HepG2 (cell line): Measurements from ENCODE around the gene PFAS. TPM values are rescaled to one million over a fixed set of nuclear protein-coding genes. Genes with fewer than 3 reads are reported as not detected.

Experiments
- ATAC-seq: fragments of 200-7000 bp; cut with Tn5 transposase; 3 replicates; pipeline ENCODE4 v1.9.1; 2020; ENCODE audit warnings: mild to moderate bottlenecking, moderate library complexity
- BruUV-seq: library from RNA; stranded (reverse); fragments of 400-500 nt; replicated peaks from 2 replicates; lab custom pipeline; 2021; lab: Mats Ljungman, UMichigan
- CTCF ChIA-PET: fragments of 300-600 bp; formaldehyde crosslinking; extraction: SDS; loops from one replicate; lab custom pipeline; 2021; ENCODE audit warnings: low total read pairs, inconsistent platforms, low intra/inter-chr PET ratio; lab: Yijun Ruan, JAX
- POLR2A ChIA-PET: fragments of 350-600 bp; sonication (Branson Sonifier 250); formaldehyde crosslinking; loops from one replicate; lab custom pipeline; 2020; ENCODE audit warnings: antibody characterized with exemption, inconsistent platforms; lab: Yijun Ruan, JAX
- DNase-seq: peaks from one replicate; pipeline ENCODE4 v3.0.0-alpha.2; 2015; ENCODE audit warnings: low spot score
- FAIRE-seq: peaks from 3 replicates; lab custom pipeline; 2011; peaks lifted over from hg19 to GRCh38; lab: Jason Lieb, UNC
- H2AFZ ChIP-seq: one replicate; pipeline ENCODE4 v1.6.1; 2011; ENCODE audit warnings: low read length, inconsistent platforms
- H3K27ac ChIP-seq: fragments of 300-600 bp; 3 replicates; pipeline ENCODE4 v1.8.0; 2011; ENCODE audit warnings: mixed run types, mild to moderate bottlenecking, mixed read lengths, low read length, inconsistent platforms; ENCODE audit not compliant: insufficient read depth; ENCODE audit errors: extremely low read length
- H3K27me3 ChIP-seq, 2 experiments: fragments of 200-600 bp in 1 of 2; 2 replicates in 1 of 2; 3 replicates in 1 of 2; pipeline versions ENCODE4 v1.6.0 to v1.8.0; 2011; ENCODE audit warnings: low read length in 2 of 2, mild to moderate bottlenecking in 2 of 2, moderate library complexity in 2 of 2, inconsistent platforms in 1 of 2; ENCODE audit not compliant: insufficient read depth in 2 of 2, control insufficient read depth in 1 of 2
- H3K36me3 ChIP-seq, 2 experiments: fragments of 200-600 bp in 1 of 2; replicated peaks in 1 of 2; 2 replicates in 1 of 2; 3 replicates in 1 of 2; pipeline versions ENCODE4 v1.5.1 to v1.8.0; 2011; ENCODE audit warnings: low read length in 2 of 2, inconsistent platforms in 1 of 2; ENCODE audit not compliant: insufficient read depth in 2 of 2, control insufficient read depth in 1 of 2
- H3K4me1 ChIP-seq: 2 replicates; pipeline ENCODE4 v1.5.1; 2012; ENCODE audit warnings: low read length, inconsistent platforms; ENCODE audit not compliant: insufficient read depth
- H3K4me2 ChIP-seq: 2 replicates; pipeline ENCODE4 v1.6.0; 2011; ENCODE audit warnings: low read depth, low read length, inconsistent platforms
- H3K4me3 ChIP-seq, 3 experiments: fragments of 200-600 bp in 1 of 3; sonication (generic), shearing (Covaris generic) in 1 of 3; replicated peaks in 1 of 3; 2 replicates each; pipeline ENCODE4 v1.5.1; 2011 to 2016; ENCODE audit warnings: low read length in 3 of 3, inconsistent platforms in 2 of 3, low read depth in 2 of 3, mild to moderate bottlenecking in 2 of 3, control low read depth in 1 of 3, mixed read lengths in 1 of 3; ENCODE audit not compliant: insufficient read depth in 1 of 3
- H3K79me2 ChIP-seq: one replicate; pipeline ENCODE4 v1.6.1; 2011; ENCODE audit warnings: low read length, inconsistent platforms; ENCODE audit not compliant: insufficient read depth
- H3K9ac ChIP-seq: 2 replicates; pipeline ENCODE4 v1.6.0; 2011; ENCODE audit warnings: mild to moderate bottlenecking, low read depth, low read length, inconsistent platforms; ENCODE audit not compliant: insufficient read depth
- H3K9me3 ChIP-seq: 2 replicates; pipeline ENCODE4 v1.5.1; 2012; ENCODE audit warnings: mild to moderate bottlenecking, low read length
- H4K20me1 ChIP-seq: 2 replicates; pipeline ENCODE4 v1.6.0; 2011; ENCODE audit warnings: inconsistent platforms, mild to moderate bottlenecking, low read length, moderate library complexity; ENCODE audit not compliant: insufficient read depth
- AKNA ChIP-seq: sonication (generic); formaldehyde crosslinking; IDR thresholded peaks from 2 replicates; pipeline ENCODE4 v1.4.0; 2020; ENCODE audit warnings: missing genetic modification reagents, borderline replicate concordance
- FOXJ3 ChIP-seq: sonication (generic); formaldehyde crosslinking; IDR thresholded peaks from 2 replicates; pipeline ENCODE4 v1.4.0; 2020; ENCODE audit warnings: missing genetic modification reagents, mild to moderate bottlenecking, borderline replicate concordance
- PHF20 ChIP-seq: sonication (generic); formaldehyde crosslinking; IDR thresholded peaks from 2 replicates; pipeline ENCODE4 v1.5.0; 2020; ENCODE audit warnings: mild to moderate bottlenecking, missing genetic modification reagents
- PHF8 ChIP-seq: sonication (generic); formaldehyde crosslinking; IDR thresholded peaks from 2 replicates; pipeline ENCODE4 v1.5.0; 2020; ENCODE audit warnings: missing genetic modification reagents
- THAP9 ChIP-seq: sonication (generic); formaldehyde crosslinking; IDR thresholded peaks from 2 replicates; pipeline ENCODE4; 2020; ENCODE audit warnings: missing genetic modification reagents, mild to moderate bottlenecking, borderline replicate concordance
- ZNF142 ChIP-seq: sonication (generic); formaldehyde crosslinking; IDR thresholded peaks from 2 replicates; pipeline ENCODE4 v1.4.0; 2020; ENCODE audit warnings: missing genetic modification reagents
- WGBS: methylation state at CpG from one replicate; pipeline ENCODE4 v1.1.6; 2017; ENCODE audit warnings: low lambda C conversion rate; 5-methylcytosine and 5-hydroxymethylcytosine counted together
- in situ Hi-C: cut with HindIII; loops from 2 replicates; pipeline ENCODE4 v1.10.0; 2017; ENCODE audit warnings: low pct_unique_long_range_greater_than_20kb; ENCODE audit not compliant: extremely low pct_ligation_motif_present
- intact Hi-C: fragments of 100-400 bp; cut with micrococcal nuclease; formaldehyde crosslinking; loops from one replicate; pipeline ENCODE4 v1.10.0; 2022; ENCODE audit not compliant: unreplicated experiment
- polyA plus RNA-seq, 8 experiments: library from polyadenylated mRNA; depleted of rRNA in 3 of 8; stranded (reverse) in 7 of 8; unstranded in 1 of 8; fragments of >200 nt; fragmentation: Illumina TruSeq in 4 of 8; extraction: Trizol in 4 of 8; gene quantifications; 2 replicates each; pipeline versions ENCODE4 v1.2.1 to v1.2.3, GENCODE V29; 2011 to 2016; ENCODE audit warnings: low read depth in 4 of 8, missing spikeins in 1 of 8, mixed read lengths in 1 of 8; ENCODE audit not compliant: insufficient read depth in 1 of 8
- total RNA-seq, 5 experiments: library from RNA; depleted of rRNA; stranded (reverse); fragments of >200 nt; fragmentation: Illumina TruSeq; extraction: Trizol; gene quantifications; 2 replicates each; pipeline ENCODE4 v1.2.3, GENCODE V29; 2016; ENCODE audit warnings: low read depth in 1 of 5

PFAS gene
- total and polyA plus RNA-seq, 2 of the 13 experiments (the other 11 are each of a cell fraction or from before 2014, with no cell fraction given), result 49.4 to 58.2 TPM

- H4K20me1 ChIP-seq, result no peaks in the 10 kb centered on the region
- TSS peak; percentile 75 for BruUV-seq
- peaks cover 0 to 20% of the 10 kb centered on the region in 2 experiments; a peak in 2 of 5 replicates for H3K36me3 ChIP-seq
- peak overlapping the region; percentile 87 for H3K4me2 ChIP-seq
- peak; percentile 90 for FAIRE-seq
- POLR2A ChIA-PET, result interaction anchor here (0.6 to 6.5 kb wide), 12 partner anchors 11 to 295 kb away, joined by 3 to 105 read pairs (median 5); partner anchors contain the start of genes BORCS6, CTC1, RANGRF and RNF227
- H3K27me3 ChIP-seq, result no peaks in the 10 kb centered on the region; a peak in 1 of 5 replicates
- CTCF ChIA-PET, result no interaction called here
- H2AFZ ChIP-seq, result no peak overlapping the region
- no peaks in the 10 kb centered on the region for H3K9me3 ChIP-seq
- peak; percentile 62 for ATAC-seq
- DNase-seq, result peak; percentile 91
- intact Hi-C loops (loop anchor here (1.0 kb wide), 1 partner anchor 38 kb away; no protein-coding TSS in a partner anchor), in situ Hi-C loops (no loop called here)
- H3K9ac ChIP-seq, result peak overlapping the region; percentile 87
- H3K4me1 ChIP-seq, result peaks cover 45% of the 10 kb centered on the region
- peak overlapping the region; percentile 91 for H3K27ac ChIP-seq
- peak overlapping the region; percentile 71 to 87 (median 75) for H3K4me3 ChIP-seq
- H3K79me2 ChIP-seq, result peaks cover 28% of the 10 kb centered on the region
- 2% methylated on average over 22 of the region's 22 CpGs for WGBS
- TF ChIP-seq ZNF142 (CRISPR knock-in tag), result 0 out of 2 replicates have a peak, but pooled peaks have one; percentile 5
- no peak for TF ChIP-seq AKNA (CRISPR knock-in tag)
- TF ChIP-seq PHF8, result no peak
- no peak for TF ChIP-seq PHF20 (CRISPR knock-in tag)
- no peak for TF ChIP-seq THAP9
- 0 out of 2 replicates have a peak, but pooled peaks have one; percentile 21 for TF ChIP-seq FOXJ3 (CRISPR knock-in tag)
Observed at GRCh38 chr17:8210761-8211458, 38.2 kb upstream of the PFAS start.
